Activated CD4-positive, alpha-beta T cell treated with anti-CD3 and anti-CD28 coated beads, Interleukin-2, amount 50 U/mL, for 48 hours (primary cell): ENCODE results near the gene CAPN10.

Experiments
- DNase-seq, 2 experiments: peaks; one replicate each; pipeline ENCODE4 v3.0.0-alpha.2; 2020

Gene CAPN10

GRCh38 chr2:240564561-240565332 is 21.8 kb upstream of the CAPN10 start:
- DNase-seq: peak; percentile 54 to 60

DNA sequence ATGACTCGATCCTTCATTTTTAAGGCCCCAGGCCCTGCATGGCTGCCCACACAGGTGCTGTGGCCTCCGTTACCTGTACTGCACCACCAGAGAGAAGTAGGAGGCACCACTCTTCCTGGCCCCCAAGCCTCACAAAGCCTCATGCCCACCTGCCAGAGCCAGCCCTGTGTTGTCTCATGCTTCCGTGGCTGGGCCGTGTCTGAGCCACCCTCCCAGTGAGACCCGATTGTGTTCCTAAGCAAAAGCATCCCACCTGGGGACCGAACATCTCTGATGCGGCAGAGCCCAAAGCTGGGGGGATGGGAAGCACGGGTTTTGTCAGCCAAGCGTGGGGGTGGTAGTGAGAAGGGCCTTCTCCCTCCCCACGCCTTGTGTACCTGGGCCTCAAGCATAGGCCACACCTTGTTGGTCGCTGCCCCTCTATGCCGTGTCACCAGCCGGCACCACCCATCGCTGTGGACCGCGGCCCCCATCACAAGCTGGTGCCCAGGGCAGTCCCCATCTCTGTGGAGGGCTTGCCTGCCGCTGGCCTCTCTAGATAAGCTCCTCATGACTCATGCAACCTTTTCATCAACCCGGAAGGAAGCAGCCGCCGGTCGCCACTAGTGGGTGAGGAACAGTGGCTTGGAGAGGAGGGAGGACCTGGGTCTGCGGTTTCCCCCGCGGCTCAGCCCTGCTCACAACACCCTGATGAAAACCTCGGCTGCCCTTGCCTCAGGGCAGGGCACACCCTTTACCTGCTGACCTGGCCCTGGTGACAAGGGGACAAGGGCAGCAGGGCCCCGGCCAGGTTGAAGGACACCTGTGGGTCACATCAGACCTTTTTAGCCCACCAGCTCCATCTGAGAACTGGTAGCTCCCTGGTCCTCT is 21.0 kb upstream of the CAPN10 start:
- peak; percentile 89 to 92 for DNase-seq

GRCh38 chr2:240566203-240567136 is 20.1 kb upstream of the CAPN10 start:
- DNase-seq: peak; percentile 97 to 98

DNA sequence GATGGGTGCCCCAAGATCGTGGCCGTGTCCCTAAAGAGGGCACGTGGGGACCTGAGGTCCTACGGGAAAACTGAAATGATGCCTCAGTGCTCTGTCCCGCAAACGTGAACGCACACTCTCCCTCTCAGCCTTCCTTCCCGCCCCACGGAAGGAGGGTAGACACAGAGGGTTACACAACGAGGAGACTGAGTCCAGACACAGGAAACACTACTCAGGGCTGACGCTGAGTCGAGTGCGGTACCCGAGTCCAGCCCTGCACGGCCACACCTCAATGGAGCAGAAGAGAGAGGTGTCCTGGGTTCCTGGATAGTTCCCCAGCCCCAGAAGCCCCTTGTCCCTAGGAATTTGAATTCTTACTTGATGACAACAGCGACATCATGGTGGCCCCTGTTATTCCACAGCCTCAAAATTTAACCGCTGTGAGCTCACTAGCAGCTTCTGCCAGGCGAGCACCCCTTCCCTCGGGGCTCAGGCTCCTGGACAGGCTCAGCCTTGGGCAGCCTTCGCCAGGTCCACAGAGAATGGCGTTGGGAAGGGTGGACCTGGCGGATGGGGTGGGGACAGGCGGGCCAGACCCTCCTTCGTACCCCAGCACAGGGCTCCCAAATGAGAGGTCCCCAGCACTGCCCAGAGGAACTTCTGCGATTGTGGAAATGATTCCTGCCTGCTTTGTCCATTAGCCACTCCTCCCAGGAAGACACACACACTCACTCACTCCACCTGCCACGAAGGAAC is 19.2 kb upstream of the CAPN10 start:
- DNase-seq: peak; percentile 37 to 48

GRCh38 chr2:240567872-240568677 is 18.5 kb upstream of the CAPN10 start, which contains the start of gene RNPEPL1:
TSS of gene RNPEPL1 (plus strand) at chr2:240568484. CDS start at chr2:240568587, 103 bp downstream.
- peak; percentile 46 to 55 for DNase-seq

DNA sequence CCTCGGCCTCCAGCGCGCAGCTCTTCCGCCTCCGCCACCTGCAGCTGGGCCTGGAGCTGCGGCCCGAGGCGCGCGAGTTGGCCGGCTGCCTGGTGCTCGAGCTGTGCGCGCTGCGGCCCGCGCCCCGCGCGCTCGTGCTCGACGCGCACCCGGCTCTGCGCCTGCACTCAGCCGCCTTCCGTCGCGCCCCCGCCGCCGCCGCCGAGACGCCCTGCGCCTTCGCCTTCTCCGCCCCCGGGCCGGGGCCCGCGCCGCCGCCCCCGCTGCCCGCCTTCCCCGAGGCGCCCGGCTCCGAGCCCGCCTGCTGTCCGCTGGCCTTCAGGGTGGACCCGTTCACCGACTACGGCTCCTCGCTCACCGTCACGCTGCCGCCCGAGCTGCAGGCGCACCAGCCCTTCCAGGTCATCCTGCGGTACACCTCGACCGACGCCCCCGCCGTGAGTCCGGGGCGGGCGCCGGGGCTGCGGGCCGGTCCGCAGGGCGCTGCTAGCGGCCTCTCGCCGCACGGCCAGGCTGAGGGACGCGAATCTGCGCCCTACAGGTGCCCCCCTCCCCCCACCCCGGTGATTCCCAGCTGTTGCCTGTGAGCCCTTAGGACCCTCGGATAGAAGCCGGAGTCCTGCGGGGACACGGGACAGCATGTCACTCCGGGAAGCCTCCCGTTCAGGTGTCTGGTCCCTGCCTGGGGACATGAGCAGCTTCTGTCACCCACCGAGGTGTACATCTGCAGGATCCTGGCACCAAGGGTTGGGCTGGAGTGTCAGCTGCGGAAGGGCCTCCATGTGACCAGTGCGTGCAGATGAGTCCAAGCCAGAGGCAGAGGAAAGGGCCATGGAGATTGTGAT is 17.6 kb upstream of the CAPN10 start:
- peak in 1 of 2 experiments; percentile 40 for DNase-seq

GRCh38 chr2:240569523-240569997 is 17.0 kb upstream of the CAPN10 start:
- no peak for DNase-seq

DNA sequence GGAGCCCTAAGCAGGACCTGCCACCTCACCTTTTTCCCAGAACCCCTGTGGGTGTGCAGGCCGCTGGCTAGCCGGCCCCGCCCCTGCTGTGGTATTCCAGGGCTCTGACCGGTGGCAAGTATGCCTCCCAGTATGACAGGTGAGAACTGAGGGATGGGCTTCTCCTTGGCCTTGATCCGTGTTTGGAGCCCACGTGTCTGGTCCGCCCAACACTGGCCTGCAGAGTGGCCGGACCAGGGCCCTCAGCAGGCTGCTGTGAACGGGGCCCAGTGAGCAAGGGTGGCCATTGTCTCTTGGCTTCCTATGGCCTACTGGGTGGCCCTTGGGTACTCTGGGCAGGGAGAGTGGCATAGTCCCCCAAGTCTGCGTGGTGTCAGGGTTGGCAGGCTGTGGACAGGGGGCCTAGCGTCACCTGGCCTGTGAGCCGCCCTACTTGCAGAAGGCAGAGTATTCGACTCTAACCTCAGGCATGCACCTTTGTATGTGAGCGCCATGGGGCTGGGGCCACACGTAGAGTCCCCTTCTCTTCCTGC is 16.5 kb upstream of the CAPN10 start:
- no peak for DNase-seq

GRCh38 chr2:240570531-240571313 is 15.8 kb upstream of the CAPN10 start:
- DNase-seq: no peak

DNA sequence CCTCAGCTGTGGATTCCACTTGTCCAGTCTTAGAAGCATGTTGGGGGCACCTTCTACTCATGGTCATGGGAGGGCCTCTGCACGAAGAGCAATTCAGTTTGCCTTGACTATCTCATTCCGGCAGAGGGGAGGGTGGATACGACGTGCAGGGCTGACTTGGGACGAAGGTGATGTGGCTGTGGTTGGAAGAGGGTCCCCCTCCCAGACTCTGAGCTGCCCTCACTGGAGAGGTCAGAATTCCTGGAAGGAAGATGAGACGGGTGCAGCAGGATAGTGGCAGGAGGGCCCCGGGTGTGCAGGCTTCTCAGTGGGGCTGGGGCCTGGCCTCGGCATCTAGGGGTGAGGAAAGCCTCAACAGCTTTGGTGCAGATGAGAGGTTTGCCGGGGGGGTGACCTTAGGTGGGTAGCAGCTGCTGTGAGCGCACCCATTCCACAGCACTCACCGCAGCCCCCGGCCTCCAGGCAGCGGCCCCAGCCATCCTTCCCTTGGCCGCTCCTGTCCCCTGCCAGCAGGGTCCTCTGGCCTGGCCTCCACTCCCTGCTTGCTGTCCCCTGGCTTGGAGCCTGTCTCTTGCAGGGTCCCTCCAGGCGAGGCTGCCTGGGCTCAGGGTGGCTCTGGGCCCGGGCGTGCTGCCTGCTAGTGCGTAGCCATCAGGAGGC is 15.1 kb upstream of the CAPN10 start:
- no peak for DNase-seq

- DNase-seq: no peak
These were observed 14.1 kb upstream of the CAPN10 start for GRCh38 chr2:240572141-240573031.

- no peak for DNase-seq
These were observed 13.4 kb upstream of the CAPN10 start for GRCh38 chr2:240573071-240573515.

DNA sequence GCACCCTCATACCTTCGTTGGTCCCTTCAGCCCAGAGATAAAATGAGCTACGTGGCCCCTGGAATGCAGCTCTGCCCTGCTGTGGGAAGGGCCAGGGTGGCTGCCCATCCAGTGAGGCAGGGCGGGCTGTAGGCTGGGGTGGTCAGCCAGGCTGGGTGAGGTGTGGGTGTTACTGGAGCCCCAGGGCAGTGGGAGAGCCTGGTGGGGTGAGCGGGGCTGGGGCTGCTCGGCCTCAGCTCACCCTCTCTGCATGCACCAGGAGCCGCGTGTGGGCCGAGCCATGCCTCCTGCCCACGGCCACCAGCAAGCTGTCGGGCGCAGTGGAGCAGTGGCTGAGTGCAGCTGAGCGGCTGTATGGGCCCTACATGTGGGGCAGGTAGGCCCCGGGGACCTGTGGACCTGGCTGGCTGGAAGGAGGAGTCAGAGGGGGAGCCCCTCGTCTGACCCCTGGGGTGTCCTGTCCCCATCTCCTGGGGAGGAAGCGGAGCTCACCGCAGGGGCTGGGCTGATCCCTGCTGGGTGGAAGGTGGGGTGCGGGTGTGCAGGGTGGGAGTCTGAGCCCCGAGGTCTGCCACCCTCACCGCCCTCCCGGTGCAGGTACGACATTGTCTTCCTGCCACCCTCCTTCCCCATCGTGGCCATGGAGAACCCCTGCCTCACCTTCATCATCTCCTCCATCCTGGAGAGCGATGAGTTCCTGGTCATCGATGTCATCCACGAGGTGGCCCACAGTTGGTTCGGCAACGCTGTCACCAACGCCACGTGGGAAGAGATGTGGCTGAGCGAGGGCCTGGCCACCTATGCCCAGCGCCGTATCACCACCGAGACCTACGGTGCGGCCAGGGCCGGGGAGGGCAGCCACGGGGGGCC is 12.8 kb upstream of the CAPN10 start:
- no peak for DNase-seq

- DNase-seq: no peak
These were observed 12.0 kb upstream of the CAPN10 start for GRCh38 chr2:240574386-240575100.
